H1 (cell line): ENCODE measurements around the gene AP2A2. TPM values are rescaled to one million over a fixed set of nuclear protein-coding genes. Genes with fewer than 3 reads are reported as not detected.

ENCODE experiments used
- CTCF ChIA-PET: fragments of 300-600 bp; sonication (Branson Sonifier 250); formaldehyde crosslinking; loops from one replicate; lab custom pipeline; 2021; ENCODE audit not compliant: partially characterized antibody; lab: Charles Lee
- POLR2A ChIA-PET: fragments of 300-600 bp; sonication (Branson Sonifier 250); formaldehyde crosslinking; loops from one replicate; lab custom pipeline; 2021; ENCODE audit warnings: inconsistent platforms; ENCODE audit not compliant: partially characterized antibody; lab: Charles Lee
- DNase-seq, 2 experiments: peaks; one replicate each; pipeline versions ENCODE4 v3.0.0 to v3.0.0-alpha.2; 2010 to 2022; ENCODE audit warnings: low spot score in 2 of 2, low read depth in 1 of 2, mixed read lengths in 1 of 2
- FAIRE-seq: peaks from 2 replicates; lab custom pipeline; 2011; peaks lifted over from hg19 to GRCh38; lab: Jason Lieb, UNC
- H2AFZ ChIP-seq: 2 replicates; pipeline ENCODE4 v1.8.1; 2012; ENCODE audit warnings: low read length, inconsistent platforms
- H2AK5ac ChIP-seq: 2 replicates; pipeline ENCODE4 v1.6.1; 2013; ENCODE audit warnings: low read depth, low read length
- H2BK120ac ChIP-seq: replicated peaks from 2 replicates; pipeline ENCODE3; 2013; ENCODE audit warnings: low read depth, low read length, inconsistent platforms
- H2BK12ac ChIP-seq: 2 replicates; pipeline ENCODE4 v1.6.1; 2013; ENCODE audit warnings: low read depth, low read length
- H2BK15ac ChIP-seq: 2 replicates; pipeline ENCODE4 v1.6.1; 2013; ENCODE audit warnings: low read length
- H2BK20ac ChIP-seq: 2 replicates; pipeline ENCODE4 v1.6.1; 2013; ENCODE audit warnings: low read length
- H2BK5ac ChIP-seq: 2 replicates; pipeline ENCODE4 v1.6.1; 2013; ENCODE audit warnings: low read depth, low read length
- H3K14ac ChIP-seq: 2 replicates; pipeline ENCODE4 v1.6.1; 2013; ENCODE audit warnings: inconsistent platforms; ENCODE audit not compliant: insufficient read length
- H3K18ac ChIP-seq: 2 replicates; pipeline ENCODE4 v1.6.1; 2013; ENCODE audit warnings: low read length; ENCODE audit errors: extremely low read depth
- H3K23ac ChIP-seq: 2 replicates; pipeline ENCODE4 v1.6.1; 2013; ENCODE audit warnings: inconsistent platforms; ENCODE audit not compliant: insufficient read length
- H3K23me2 ChIP-seq: 2 replicates; pipeline ENCODE4 v1.6.1; 2013; ENCODE audit warnings: low read depth, low read length
- H3K27ac ChIP-seq: 2 replicates; pipeline ENCODE4 v1.6.1; 2011; ENCODE audit warnings: low read depth, low read length, inconsistent platforms
- H3K27me3 ChIP-seq, 4 experiments: replicated peaks in 1 of 4; 1 replicate in 1 of 4; 2 replicates in 3 of 4; pipeline versions ENCODE4 v1.6.1 to v1.8.1; 2011 to 2013; ENCODE audit warnings: low read length in 3 of 4, mild to moderate bottlenecking in 3 of 4, inconsistent platforms in 2 of 4, mixed read lengths in 2 of 4, moderate library complexity in 1 of 4; ENCODE audit not compliant: control insufficient read depth in 3 of 4, insufficient read depth in 3 of 4; ENCODE audit errors: extremely low read depth in 1 of 4
- H3K36me3 ChIP-seq, 4 experiments: 2 replicates each; pipeline versions ENCODE4 v1.6.1 to v1.8.1; 2011 to 2013; ENCODE audit warnings: mild to moderate bottlenecking in 4 of 4, low read length in 3 of 4, moderate library complexity in 2 of 4, control low read depth in 1 of 4, inconsistent platforms in 1 of 4; ENCODE audit not compliant: insufficient read depth in 4 of 4, control insufficient read depth in 2 of 4
- H3K4ac ChIP-seq: replicated peaks from 2 replicates; pipeline ENCODE3; 2013; ENCODE audit warnings: low read length, low read depth, mixed read lengths, inconsistent platforms; ENCODE audit not compliant: insufficient read length
- H3K4me1 ChIP-seq, 4 experiments: replicated peaks in 1 of 4; 1 replicate in 1 of 4; 2 replicates in 3 of 4; pipeline versions ENCODE4 v1.6.1 to v1.8.1; 2011 to 2013; ENCODE audit warnings: low read length in 3 of 4, inconsistent platforms in 2 of 4, mixed read lengths in 1 of 4; ENCODE audit not compliant: insufficient read depth in 4 of 4, control insufficient read depth in 3 of 4
- H3K4me2 ChIP-seq, 2 experiments: 2 replicates each; pipeline versions ENCODE4 v1.6.1 to v1.8.1; 2011 to 2013; ENCODE audit warnings: low read depth in 2 of 2, low read length in 2 of 2, control low read depth in 1 of 2, inconsistent platforms in 1 of 2, mild to moderate bottlenecking in 1 of 2; ENCODE audit not compliant: insufficient read depth in 1 of 2
- H3K4me3 ChIP-seq, 4 experiments: fragments of 200-600, 300-600 bp in 1 of 4; sonication (generic), shearing (Covaris generic), sonication (Bioruptor Twin) in 1 of 4; 2 replicates each; pipeline versions ENCODE4 v1.5.1 to v1.8.1; 2011 to 2016; ENCODE audit warnings: low read length in 4 of 4, low read depth in 3 of 4, control low read depth in 2 of 4, inconsistent platforms in 2 of 4, mild to moderate bottlenecking in 2 of 4, mixed read lengths in 1 of 4, moderate library complexity in 1 of 4; ENCODE audit not compliant: insufficient read depth in 2 of 4; ENCODE audit errors: extremely low read depth in 1 of 4
- H3K56ac ChIP-seq: replicated peaks from 2 replicates; pipeline ENCODE3; 2013; ENCODE audit warnings: low read depth, mild to moderate bottlenecking, mixed read lengths, low read length, inconsistent platforms; ENCODE audit not compliant: insufficient read length
- H3K79me1 ChIP-seq: 2 replicates; pipeline ENCODE4 v1.6.1; 2013; ENCODE audit warnings: low read depth, low read length, control low read depth
- H3K79me2 ChIP-seq, 2 experiments: 2 replicates each; pipeline versions ENCODE4 v1.6.1 to v1.8.1; 2012 to 2013; ENCODE audit warnings: low read length in 2 of 2, mild to moderate bottlenecking in 2 of 2, inconsistent platforms in 1 of 2; ENCODE audit not compliant: insufficient read depth in 2 of 2, control insufficient read depth in 1 of 2
- H3K9ac ChIP-seq, 4 experiments: replicated peaks in 1 of 4; 1 replicate in 1 of 4; 2 replicates in 3 of 4; pipeline versions ENCODE4 v1.6.1 to v1.8.1; 2011 to 2013; ENCODE audit warnings: low read depth in 3 of 4, low read length in 3 of 4, control low read depth in 2 of 4, mild to moderate bottlenecking in 2 of 4, moderate library complexity in 2 of 4, inconsistent platforms in 1 of 4; ENCODE audit errors: extremely low read depth in 1 of 4
- H3K9me3 ChIP-seq, 2 experiments: 2 replicates each; pipeline versions ENCODE4 v1.6.1 to v1.8.1; 2012 to 2013; ENCODE audit warnings: mild to moderate bottlenecking in 2 of 2, moderate library complexity in 2 of 2, control low read depth in 1 of 2, inconsistent platforms in 1 of 2, low read depth in 1 of 2, low read length in 1 of 2, mixed read lengths in 1 of 2; ENCODE audit not compliant: insufficient read depth in 2 of 2
- H4K20me1 ChIP-seq, 2 experiments: replicated peaks in 1 of 2; 2 replicates each; pipeline versions ENCODE3 to v1.8.1; 2011 to 2013; ENCODE audit warnings: inconsistent platforms in 2 of 2, low read length in 2 of 2, mild to moderate bottlenecking in 1 of 2; ENCODE audit not compliant: insufficient read depth in 2 of 2, control insufficient read depth in 1 of 2
- H4K5ac ChIP-seq: 2 replicates; pipeline ENCODE4 v1.6.1; 2013; ENCODE audit warnings: low read length, low read depth, mixed read lengths, inconsistent platforms; ENCODE audit not compliant: insufficient read length
- H4K8ac ChIP-seq: 2 replicates; pipeline ENCODE4 v1.8.0; 2013; ENCODE audit warnings: mild to moderate bottlenecking, moderate library complexity, low read length, inconsistent platforms; ENCODE audit not compliant: insufficient read depth; ENCODE audit errors: extremely low read depth
- H4K91ac ChIP-seq: replicated peaks from 2 replicates; pipeline ENCODE3; 2013; ENCODE audit warnings: low read length, mixed read lengths, inconsistent platforms; ENCODE audit not compliant: insufficient read length
- CTCF ChIP-seq, 3 experiments: IDR thresholded peaks; 1 replicate in 2 of 3; 2 replicates in 1 of 3; pipeline versions ENCODE4 v1.5.1 to v1.6.1; 2011; ENCODE audit warnings: low read length in 3 of 3, mild to moderate bottlenecking in 3 of 3, inconsistent platforms in 2 of 3, low read depth in 1 of 3, moderate library complexity in 1 of 3; ENCODE audit not compliant: insufficient read depth in 1 of 3; ENCODE audit errors: control extremely low read depth in 1 of 3
- HDAC6 ChIP-seq: IDR thresholded peaks from one replicate; pipeline ENCODE4 v1.7.1; 2012; ENCODE audit warnings: low read depth, mild to moderate bottlenecking, inconsistent platforms, low read length, moderate library complexity
- JUN ChIP-seq: IDR thresholded peaks from 2 replicates; pipeline ENCODE4 v1.6.1; 2011; ENCODE audit warnings: low read depth, mild to moderate bottlenecking, improper control_type of control experiment, low read length
- KDM5A ChIP-seq: fragments of 200-600 bp; IDR thresholded peaks from 2 replicates; pipeline ENCODE4 v1.7.1; 2012; ENCODE audit warnings: mild to moderate bottlenecking, low read length, inconsistent platforms, mixed read lengths
- RAD21 ChIP-seq, 2 experiments: IDR thresholded peaks in 1 of 2; conservative IDR thresholded peaks in 1 of 2; 2 replicates each; pipeline ENCODE4 v1.6.1; 2011; ENCODE audit warnings: low read depth in 2 of 2, low read length in 2 of 2, improper control_type of control experiment in 1 of 2, inconsistent platforms in 1 of 2, mild to moderate bottlenecking in 1 of 2, moderate library complexity in 1 of 2
- SIN3A ChIP-seq, 2 experiments: IDR thresholded peaks in 1 of 2; conservative IDR thresholded peaks in 1 of 2; 2 replicates each; pipeline ENCODE4 v1.6.1; 2011 to 2012; ENCODE audit warnings: low read length in 2 of 2, improper control_type of control experiment in 1 of 2, low read depth in 1 of 2, mild to moderate bottlenecking in 1 of 2
- SIRT6 ChIP-seq: IDR thresholded peaks from one replicate; pipeline ENCODE4 v1.7.1; 2012; ENCODE audit warnings: low read length, inconsistent platforms
- SIX5 ChIP-seq: IDR thresholded peaks from 2 replicates; pipeline ENCODE4 v1.6.1; 2011; ENCODE audit warnings: mild to moderate bottlenecking, low read depth, low read length
- TCF12 ChIP-seq: IDR thresholded peaks from 2 replicates; pipeline ENCODE4 v1.6.1; 2011; ENCODE audit warnings: low read depth, mild to moderate bottlenecking, low read length
- WGBS, 2 experiments: shearing (Covaris generic) in 1 of 2; methylation state at CpG; one replicate each; pipeline versions ENCODE4 v1.1.6 to v1.1.7; 2013 to 2015; ENCODE audit warnings: low lambda C conversion rate in 2 of 2, mixed read lengths in 2 of 2, inconsistent platforms in 1 of 2, low coverage in 1 of 2, missing lambda C conversion rate in 1 of 2; ENCODE audit not compliant: insufficient replicate concordance in 2 of 2, insufficient coverage in 1 of 2, insufficient read length in 1 of 2; ENCODE audit errors: extremely low coverage in 1 of 2, missing lambda C conversion rate in 1 of 2; 5-methylcytosine and 5-hydroxymethylcytosine counted together
- polyA plus RNA-seq, 7 experiments: library from polyadenylated mRNA; depleted of rRNA in 3 of 7; stranded (reverse) in 5 of 7; unstranded in 2 of 7; fragments of >200 nt in 5 of 7; fragments of 200-250 nt in 2 of 7; gene quantifications; 1 replicate in 5 of 7; 2 replicates in 1 of 7; 4 replicates in 1 of 7; pipeline versions ENCODE4 v1.2.1 to v1.2.3, GENCODE V29; 2011 to 2013; ENCODE audit warnings: missing spikeins in 2 of 7, mixed read lengths in 2 of 7
- total RNA-seq: library from RNA; stranded (reverse); fragmentation: NEBNext Ultra II Directional; extraction: Animal tissue kit (Norgen Biotek cat#: 25700); gene quantifications from 2 replicates; pipeline ENCODE4 v1.2.1, GENCODE V29; 2021

Gene AP2A2
- total and polyA plus RNA-seq, 2 of the 8 experiments (the other 6 are each of a cell fraction or from before 2014, with no cell fraction given), result 50.0 to 65.0 TPM

DNA sequence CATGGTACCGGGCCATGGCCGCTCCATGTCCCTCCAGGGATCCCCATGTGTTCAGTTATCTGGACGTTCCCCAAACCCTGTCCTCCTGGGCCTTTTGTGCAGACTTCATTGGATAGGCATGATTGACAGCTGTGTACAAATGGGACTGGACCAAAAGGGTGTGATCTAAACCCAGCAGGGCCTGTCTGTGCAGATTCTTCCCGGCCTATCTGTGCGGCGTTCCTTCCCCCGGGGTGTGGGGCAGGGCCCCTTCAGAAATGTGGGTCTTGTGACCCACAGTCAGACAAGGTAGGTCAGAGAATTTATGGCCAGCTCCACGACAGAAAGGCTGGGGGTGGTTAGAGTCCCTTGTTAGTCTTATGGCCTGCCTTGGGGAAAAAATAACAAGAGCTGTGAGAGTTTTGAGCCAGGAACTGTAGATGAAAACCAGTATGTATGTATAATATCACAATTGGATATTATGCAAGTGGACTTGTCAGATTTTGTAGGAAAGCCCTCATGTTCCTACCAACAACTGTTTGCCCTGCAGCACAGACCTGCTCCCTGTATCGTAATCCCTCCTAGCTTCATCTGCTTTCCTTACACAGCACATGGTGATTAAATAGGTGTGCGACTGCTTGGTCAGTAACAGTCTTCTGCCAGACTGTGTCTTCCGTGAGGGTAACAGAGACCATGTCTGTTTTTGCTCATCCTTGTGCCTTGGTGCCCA lies 31.7 kb downstream of the AP2A2 start:
- Histone ChIP-seq H3K23ac (no peak overlapping the region), H3K56ac (no peak overlapping the region), H3K4ac (no peak overlapping the region), H3K4me3 (no peak overlapping the region), H3K18ac (no peak overlapping the region), H3K23me2 (peaks cover 2% of the 10 kb centered on the region; the same call in 1 of the 2 replicates), H3K79me1 (peaks cover 24% of the 10 kb centered on the region), H2BK120ac (no peak overlapping the region), H2AFZ (no peak overlapping the region), H2BK20ac (no peak overlapping the region), H2BK12ac (no peak overlapping the region), H4K5ac (no peak overlapping the region), H4K20me1 (peaks cover 5 to 26% of the 10 kb centered on the region in 2 experiments), H3K4me1 (peaks cover 0 to 21% (median 8%) of the 10 kb centered on the region in 4 experiments; a peak in 5 of 7 replicates), H4K91ac (no peak overlapping the region), H3K14ac (no peak overlapping the region), H3K9me3 (no peaks in the 10 kb centered on the region), H3K27ac (no peak overlapping the region), H2AK5ac (no peak overlapping the region), H3K27me3 (no peaks in the 10 kb centered on the region), H2BK15ac (no peak overlapping the region), H2BK5ac (0 out of 2 replicates have a peak overlapping the region, but pooled peaks have one; percentile 10), H3K9ac (no peak overlapping the region), H4K8ac (no peak overlapping the region), H3K36me3 (peaks cover 0 to 14% (median 3%) of the 10 kb centered on the region in 4 experiments; a peak in 3 of 8 replicates), H3K4me2 (no peak overlapping the region), H3K79me2 (peaks cover 2 to 52% of the 10 kb centered on the region in 2 experiments; a peak in 3 of 4 replicates)
- POLR2A ChIA-PET, result interaction anchor here (0.7 to 6.2 kb wide), 3 partner anchors 13 to 111 kb away, joined by 3 to 45 read pairs (median 8); no protein-coding TSS in a partner anchor
- no peak for FAIRE-seq
- no peak for DNase-seq
- 94% methylated on average over 11 of the region's 11 CpGs; no CpG with 5 or more reads in 1 of the 2 experiments for WGBS, 2 experiments
- CTCF ChIA-PET, result interaction anchor here (1.1 to 2.6 kb wide), 8 partner anchors 13 to 33 kb away, joined by 3 to 15 read pairs (median 4); no protein-coding TSS in a partner anchor
- no peak for TF ChIP-seq SIN3A (conservative IDR thresholded peaks at IDR 0.05 in 1 of 2, IDR thresholded peaks at IDR 0.05 in 1 of 2; ENCODE audit: low read depth in 1 of 2, low read length in 2 of 2)
- no peak for TF ChIP-seq TCF12
- no peak for TF ChIP-seq CTCF (IDR thresholded peaks at IDR 0.05; ENCODE audit: control extremely low read depth in 1 of 3, insufficient read depth in 1 of 3, low read depth in 1 of 3, low read length in 3 of 3)
- TF ChIP-seq SIRT6, result no peak
- TF ChIP-seq HDAC6, result no peak
- no peak for TF ChIP-seq SIX5
- TF ChIP-seq KDM5A, result no peak
- TF ChIP-seq JUN, result no peak
- TF ChIP-seq RAD21 (IDR thresholded peaks at IDR 0.05 in 1 of 2, conservative IDR thresholded peaks at IDR 0.05 in 1 of 2; ENCODE audit: low read depth in 2 of 2, low read length in 2 of 2), result no peak
